ENCODE data around the gene BCLAF1. TPM values are rescaled to one million over a fixed set of nuclear protein-coding genes. Genes with fewer than 3 reads are reported as not detected.

Gene BCLAF1
- total RNA-seq, 4 donors from 2014 or later, result 69.7 to 90.1 (median 75.4) TPM

DNA sequence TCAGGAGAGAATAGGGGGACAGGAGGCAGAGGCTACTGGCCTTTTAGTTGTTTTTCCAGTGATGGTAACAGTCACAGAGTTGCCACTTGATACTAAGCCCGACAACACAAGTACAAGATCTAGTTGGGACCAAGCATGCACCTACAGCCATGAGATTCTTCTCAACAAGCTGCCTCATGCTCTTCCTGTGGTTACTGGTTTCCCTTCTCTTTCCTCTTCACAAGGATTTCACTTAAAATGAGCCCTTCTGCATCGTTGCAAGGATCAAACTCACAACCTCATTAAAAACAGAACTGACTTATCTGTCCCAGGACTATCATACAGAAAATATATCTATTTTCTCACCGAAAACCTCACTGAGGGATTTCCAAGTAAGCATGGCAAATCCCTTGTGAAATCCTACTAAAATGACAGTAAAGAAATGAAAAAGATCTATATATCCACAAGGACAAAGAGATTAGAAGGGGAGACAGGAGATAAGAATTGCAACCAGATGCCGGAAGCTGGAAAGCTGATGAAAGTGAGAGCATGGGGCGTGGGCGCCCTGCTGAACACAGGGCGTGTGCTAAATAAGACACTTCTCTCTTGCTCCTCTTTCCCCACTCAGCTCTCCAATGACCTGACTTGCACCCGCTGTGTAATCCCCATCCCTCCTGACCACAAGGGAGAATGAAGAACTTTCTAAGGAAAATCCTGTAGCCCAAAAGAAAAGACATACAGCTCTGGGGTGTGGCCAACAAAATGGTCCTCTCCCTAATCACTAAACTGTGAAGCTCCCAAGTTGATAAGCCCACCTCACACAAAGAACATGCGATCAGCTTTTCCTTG, 53.0 kb downstream of the BCLAF1 start:
- no peaks in the 10 kb centered on the region for H3K36me3 ChIP-seq
- DNase-seq (ENCODE audit: extremely low spot score), result no peak
- H3K27me3 ChIP-seq, result no peaks in the 10 kb centered on the region
- H3K4me3 ChIP-seq, result no peak overlapping the region
- H3K4me1 ChIP-seq, result no peaks in the 10 kb centered on the region
- 78% methylated on average over 9 of the region's 9 CpGs for WGBS
- no peaks in the 10 kb centered on the region for H3K9me3 ChIP-seq
- TF ChIP-seq POLR2AphosphoS5 (IDR thresholded peaks at IDR 0.05) (no peak), EP300 (IDR thresholded peaks at IDR 0.05) (no peak), POLR2A (IDR thresholded peaks at IDR 0.05; ENCODE audit: low read depth) (no peak)
- TF ChIP-seq, protein P1, sequence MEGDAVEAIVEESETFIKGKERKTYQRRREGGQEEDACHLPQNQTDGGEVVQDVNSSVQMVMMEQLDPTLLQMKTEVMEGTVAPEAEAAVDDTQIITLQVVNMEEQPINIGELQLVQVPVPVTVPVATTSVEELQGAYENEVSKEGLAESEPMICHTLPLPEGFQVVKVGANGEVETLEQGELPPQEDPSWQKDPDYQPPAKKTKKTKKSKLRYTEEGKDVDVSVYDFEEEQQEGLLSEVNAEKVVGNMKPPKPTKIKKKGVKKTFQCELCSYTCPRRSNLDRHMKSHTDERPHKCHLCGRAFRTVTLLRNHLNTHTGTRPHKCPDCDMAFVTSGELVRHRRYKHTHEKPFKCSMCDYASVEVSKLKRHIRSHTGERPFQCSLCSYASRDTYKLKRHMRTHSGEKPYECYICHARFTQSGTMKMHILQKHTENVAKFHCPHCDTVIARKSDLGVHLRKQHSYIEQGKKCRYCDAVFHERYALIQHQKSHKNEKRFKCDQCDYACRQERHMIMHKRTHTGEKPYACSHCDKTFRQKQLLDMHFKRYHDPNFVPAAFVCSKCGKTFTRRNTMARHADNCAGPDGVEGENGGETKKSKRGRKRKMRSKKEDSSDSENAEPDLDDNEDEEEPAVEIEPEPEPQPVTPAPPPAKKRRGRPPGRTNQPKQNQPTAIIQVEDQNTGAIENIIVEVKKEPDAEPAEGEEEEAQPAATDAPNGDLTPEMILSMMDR (IDR thresholded peaks at IDR 0.05), result no peak
- intact Hi-C loops (cut with DNase I), result no loop called here
- no peak overlapping the region for H3K27ac ChIP-seq (replicated peaks in 1 of 4)

DNA sequence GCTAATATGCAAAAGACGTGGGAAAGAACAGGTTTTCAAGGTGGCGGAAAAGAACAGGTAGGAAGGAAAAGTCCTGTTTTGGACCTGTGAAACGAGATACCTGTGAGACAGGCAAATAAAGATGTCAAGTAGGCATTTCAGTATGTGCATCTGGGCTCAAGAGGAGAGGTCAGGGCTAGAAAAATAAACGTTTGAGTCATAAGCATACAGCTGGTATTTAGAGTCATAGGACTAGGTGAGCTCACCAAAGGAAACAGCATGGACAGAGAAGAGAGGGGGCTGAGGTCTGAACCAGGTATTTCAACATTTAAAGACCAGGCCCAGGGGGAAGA, 54.4 kb downstream of the BCLAF1 start:
- no peaks in the 10 kb centered on the region for H3K9me3 ChIP-seq

DNA sequence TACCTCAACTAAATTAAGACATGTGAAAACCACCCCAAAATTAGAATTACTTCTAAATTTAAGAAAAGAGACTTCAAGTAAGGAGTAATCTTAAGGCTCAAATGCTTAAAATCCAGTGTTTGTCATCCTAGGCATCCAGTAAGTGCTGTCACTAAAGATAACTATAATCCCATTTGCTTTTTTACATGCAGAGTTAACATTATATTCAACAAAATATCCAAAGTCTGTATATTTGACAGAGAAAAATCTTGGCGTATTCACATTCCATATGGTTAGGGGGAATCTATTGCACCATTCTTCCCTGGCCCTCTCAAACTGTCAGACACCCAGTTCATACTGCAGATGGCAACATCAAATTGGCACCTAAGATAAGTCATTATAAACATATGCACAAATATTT, 56.9 kb downstream of the BCLAF1 start:
- no peaks in the 10 kb centered on the region for H3K9me3 ChIP-seq
- no peak for TF ChIP-seq EP300 (IDR thresholded peaks at IDR 0.05)
- intact Hi-C loops (cut with DNase I), result no loop called here
- no peaks in the 10 kb centered on the region for H3K27me3 ChIP-seq
- DNase-seq (ENCODE audit: extremely low spot score), result no peak
- H3K27ac ChIP-seq (replicated peaks in 1 of 4), result no peak overlapping the region
- no peak overlapping the region for H3K4me3 ChIP-seq
- H3K36me3 ChIP-seq, result no peaks in the 10 kb centered on the region
- WGBS, result 100% methylated on average over 1 of the region's 1 CpG
- peaks cover 0 to 10% (median 3%) of the 10 kb centered on the region in 4 donors for H3K4me1 ChIP-seq

More for the DNA sequence above, 54.4 kb downstream of the BCLAF1 start:
- TF ChIP-seq, protein P1 (IDR thresholded peaks at IDR 0.05), result no peak
- no peak for TF ChIP-seq EP300 (IDR thresholded peaks at IDR 0.05)
- no peak for TF ChIP-seq POLR2AphosphoS5 (IDR thresholded peaks at IDR 0.05)
- TF ChIP-seq POLR2A (IDR thresholded peaks at IDR 0.05; ENCODE audit: low read depth), result no peak
- no peak for DNase-seq (ENCODE audit: extremely low spot score)
- H3K27ac ChIP-seq (replicated peaks in 1 of 4), result no peak overlapping the region
- no peaks in the 10 kb centered on the region for H3K27me3 ChIP-seq
- H3K36me3 ChIP-seq, result no peaks in the 10 kb centered on the region
- peaks cover 0 to 10% (median 3%) of the 10 kb centered on the region in 4 donors for H3K4me1 ChIP-seq
- intact Hi-C loops (cut with DNase I), result no loop called here
- no peak overlapping the region for H3K4me3 ChIP-seq
- WGBS, result 90% methylated on average over 4 of the region's 4 CpGs

DNA sequence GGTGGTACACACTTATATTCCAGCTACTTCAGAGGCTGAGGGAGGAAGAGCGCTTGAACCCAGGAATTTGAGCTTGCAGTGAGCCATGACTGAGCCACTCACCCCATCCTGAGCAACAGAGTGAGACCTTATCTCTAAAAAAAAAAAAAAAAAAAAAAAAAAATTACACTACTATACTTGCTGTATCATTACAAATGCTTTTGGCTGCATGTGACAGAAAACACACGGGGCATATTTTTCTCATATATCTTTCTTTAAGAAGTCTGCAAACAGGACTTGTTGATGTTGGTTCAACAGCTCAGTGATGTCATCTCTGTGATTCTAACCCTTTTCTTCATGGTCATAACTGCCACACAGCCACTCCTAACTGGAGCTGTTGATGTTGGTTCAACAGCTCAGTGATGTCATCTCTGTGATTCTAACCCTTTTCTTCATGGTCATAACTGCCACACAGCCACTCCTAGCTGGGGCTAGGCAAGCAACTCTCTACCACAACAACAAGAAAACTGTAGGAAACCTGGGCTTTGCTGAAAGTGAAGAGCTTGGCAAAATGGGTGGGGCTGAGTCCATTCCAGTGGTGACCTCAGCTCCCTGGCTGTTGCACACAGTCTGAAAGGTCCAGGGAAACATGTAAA, 59.3 kb downstream of the BCLAF1 start:
- no peak for TF ChIP-seq POLR2A (IDR thresholded peaks at IDR 0.05; ENCODE audit: low read depth)
- TF ChIP-seq, protein P1 (IDR thresholded peaks at IDR 0.05), result no peak
- no peak for TF ChIP-seq POLR2AphosphoS5 (IDR thresholded peaks at IDR 0.05)
- TF ChIP-seq EP300 (IDR thresholded peaks at IDR 0.05), result no peak
- Histone ChIP-seq H3K27ac (replicated peaks in 1 of 4) (no peak overlapping the region), H3K4me3 (no peak overlapping the region), H3K36me3 (no peaks in the 10 kb centered on the region), H3K4me1 (peaks cover 9 to 22% (median 13%) of the 10 kb centered on the region in 4 donors), H3K27me3 (no peaks in the 10 kb centered on the region), H3K9me3 (no peaks in the 10 kb centered on the region)
- 90% methylated on average over 2 of the region's 2 CpGs for WGBS
- intact Hi-C loops (cut with DNase I), result no loop called here
- DNase-seq (ENCODE audit: extremely low spot score), result no peak

- Histone ChIP-seq H3K9me3 (no peaks in the 10 kb centered on the region), H3K27ac (replicated peaks in 1 of 4) (no peak overlapping the region), H3K36me3 (no peaks in the 10 kb centered on the region), H3K4me3 (no peak overlapping the region), H3K27me3 (no peaks in the 10 kb centered on the region), H3K4me1 (peaks cover 9 to 22% (median 13%) of the 10 kb centered on the region in 4 donors)
- intact Hi-C loops (cut with DNase I), result loop anchor here (5.0 to 10.0 kb wide), 4 partner anchors 197 to 777 kb away; no protein-coding TSS in a partner anchor
- TF ChIP-seq POLR2AphosphoS5 (IDR thresholded peaks at IDR 0.05), result no peak
- no peak for TF ChIP-seq POLR2A (IDR thresholded peaks at IDR 0.05; ENCODE audit: low read depth)
- no peak for TF ChIP-seq EP300 (IDR thresholded peaks at IDR 0.05)
- TF ChIP-seq, protein P1 (IDR thresholded peaks at IDR 0.05), result no peak
- WGBS, result 78% methylated on average over 2 of the region's 2 CpGs
- DNase-seq (ENCODE audit: extremely low spot score), result no peak
Measured at GRCh38 chr6:136228814-136229213, 60.8 kb downstream of the BCLAF1 start.
